Uterine smooth muscle cell (primary cell): ENCODE measurements around the gene POU5F1. TPM values are rescaled to one million over a fixed set of nuclear protein-coding genes. Genes with fewer than 3 reads are reported as not detected.

Experiments
- total RNA-seq: library from RNA; depleted of rRNA; stranded (reverse); fragments of >200 nt; gene quantifications from 2 replicates; pipeline ENCODE4 v1.2.3, GENCODE V29; 2014

POU5F1 gene
- not detected in 2 replicates for total RNA-seq

DNA sequence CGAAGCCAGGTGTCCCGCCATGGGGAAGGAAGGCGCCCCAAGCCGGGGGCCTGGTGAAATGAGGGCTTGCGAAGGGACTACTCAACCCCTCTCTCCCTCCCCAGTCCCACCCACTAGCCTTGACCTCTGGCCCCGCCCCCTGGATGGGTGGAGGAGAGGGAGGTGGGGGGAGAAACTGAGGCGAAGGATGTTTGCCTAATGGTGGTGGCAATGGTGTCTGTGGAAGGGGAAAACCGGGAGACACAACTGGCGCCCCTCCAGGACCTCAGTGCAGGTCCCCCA, at the start of gene POU5F1:
Gene POU5F1, minus strand, starts transcription at position 83 of the 282 bp plus-strand sequence. Its CDS starts 62 bp downstream, at position 21.

GRCh38 chr6:31158140-31158862, 12.2 kb downstream of the POU5F1 start, which contains the start of gene TCF19:
TSS of gene TCF19 (plus strand) at chr6:31158589. CDS start at chr6:31159470, 881 bp downstream.

DNA sequence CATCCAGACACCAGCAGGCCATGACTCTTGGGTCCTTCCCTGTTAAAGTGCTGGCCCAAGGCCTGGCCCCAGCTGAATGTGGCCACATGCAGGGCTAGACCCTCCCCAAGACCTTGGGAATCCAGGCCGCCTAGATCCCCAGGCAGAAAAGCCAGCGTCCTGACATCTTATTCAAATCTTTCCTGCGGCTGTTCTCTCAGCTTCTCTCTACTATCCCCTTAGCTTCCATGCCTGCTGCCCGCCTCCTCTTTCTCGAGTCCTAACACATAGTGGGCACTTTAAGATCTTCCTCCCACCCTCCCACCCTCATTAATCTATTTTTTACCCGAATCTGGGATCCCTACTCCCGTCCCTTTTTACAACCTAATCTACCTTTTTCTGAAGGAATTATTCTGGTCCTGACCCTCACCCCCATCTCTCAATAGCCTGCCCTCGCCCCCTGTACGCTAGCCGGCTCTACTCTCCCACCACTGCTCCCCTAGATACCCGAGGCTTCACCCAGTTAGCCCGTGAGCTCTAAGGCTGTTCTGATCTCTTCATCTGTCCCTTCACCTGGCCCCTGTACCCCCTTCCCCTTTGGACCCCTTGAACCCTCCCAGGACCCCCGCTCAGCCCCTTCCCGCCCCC, 12.9 kb downstream of the POU5F1 start, which contains the start of gene CCHCR1:
Gene CCHCR1, minus strand, starts transcription at position 290 of the 627 bp plus-strand sequence. Its CDS starts 202 bp downstream, at position 88.

DNA sequence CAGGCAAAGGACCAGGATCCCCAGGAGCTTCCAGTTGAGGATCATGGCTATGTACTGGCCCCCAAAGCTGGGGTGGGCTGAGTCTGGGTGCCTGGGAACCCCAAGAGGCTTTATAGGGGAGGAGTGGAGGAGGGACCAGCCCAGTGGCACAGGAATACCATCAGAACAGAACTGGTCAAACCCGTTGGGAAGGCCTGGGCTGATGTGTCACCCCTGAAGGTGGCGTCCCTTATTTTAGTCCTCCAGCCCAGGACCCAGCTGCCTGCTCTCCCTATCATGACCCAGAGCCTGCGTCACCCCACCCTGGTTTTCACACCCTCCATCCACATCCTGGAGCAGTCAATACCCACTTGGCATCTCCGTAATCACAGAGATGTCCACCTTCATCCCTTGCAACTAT, 31.5 kb downstream of the POU5F1 start, which contains the start of gene PSORS1C2:
Gene PSORS1C2, minus strand, starts transcription at position 85 of the 400 bp plus-strand sequence. Its CDS starts 40 bp downstream, at position 45.

GRCh38 chr6:31120151-31120915, 50.1 kb downstream of the POU5F1 start, which contains the start of gene CDSN:
TSS of gene CDSN (minus strand) at chr6:31120446. CDS start at chr6:31120419, 27 bp downstream.

GRCh38 chr6:31114541-31114878, 56.0 kb downstream of the POU5F1 start, which contains the start of gene PSORS1C1:
TSS of gene PSORS1C1 (plus strand) at chr6:31114800. CDS start at chr6:31129633, 14,833 bp downstream.

Other genes starting within 250 kb of the POU5F1 start
- gene SFTA2, start 238.5 kb downstream of the POU5F1 start, total RNA-seq, result not detected in 2 replicates
- not detected in 2 replicates for gene MUCL3, start 229.7 kb downstream of the POU5F1 start, total RNA-seq
- not detected in 2 replicates for gene MUC21, start 187.0 kb downstream of the POU5F1 start, total RNA-seq
- not detected in 2 replicates for gene MUC22, start 160.2 kb downstream of the POU5F1 start, total RNA-seq
- gene C6orf15, start 58.1 kb downstream of the POU5F1 start, total RNA-seq, result not detected in 2 replicates
- gene PSORS1C1, start 55.9 kb downstream of the POU5F1 start, total RNA-seq, result 1.00 and 1.2 TPM in 2 replicates
- not detected in 2 replicates for gene CDSN, start 50.2 kb downstream of the POU5F1 start, total RNA-seq
- gene PSORS1C2, start 31.6 kb downstream of the POU5F1 start, total RNA-seq, result not detected in 2 replicates
- gene CCHCR1, start 12.9 kb downstream of the POU5F1 start, total RNA-seq, result 25.6 and 36.6 TPM in 2 replicates
- gene TCF19, start 12.1 kb downstream of the POU5F1 start, total RNA-seq, result 11.7 and 43.2 TPM in 2 replicates
- 124 and 376 TPM in 2 replicates for gene HLA-C, start 101.4 kb upstream of the POU5F1 start, total RNA-seq
- 158 and 176 TPM in 2 replicates for gene HLA-B, start 186.5 kb upstream of the POU5F1 start, total RNA-seq
- 18.5 and 66.0 TPM in 2 replicates for gene MICA, start 232.9 kb upstream of the POU5F1 start, total RNA-seq